HEK293 (cell line): ENCODE results near the gene RAB44.

ENCODE experiments used
- BCL6B ChIP-seq: fragments of 450-650 bp; formaldehyde crosslinking; IDR thresholded peaks from 2 replicates; pipeline ENCODE4 v1.5.1; 2017; ENCODE audit warnings: missing biosample characterization, missing genetic modification characterization
- CTCF ChIP-seq: fragments of 450-650 bp; formaldehyde crosslinking; IDR thresholded peaks from 2 replicates; pipeline ENCODE4 v1.5.1; 2016; ENCODE audit warnings: missing biosample characterization, missing genetic modification characterization
- ELK4 ChIP-seq: IDR thresholded peaks from 2 replicates; pipeline ENCODE4 v1.6.1; 2011; ENCODE audit warnings: mild to moderate bottlenecking, low read depth, low read length, borderline replicate concordance
- KLF16 ChIP-seq: fragments of 450-650 bp; formaldehyde crosslinking; IDR thresholded peaks from 2 replicates; pipeline ENCODE4 v1.5.1; 2017; ENCODE audit warnings: missing biosample characterization, missing genetic modification characterization
- TCF7L2 ChIP-seq: IDR thresholded peaks from 2 replicates; pipeline ENCODE4 v1.6.1; 2011; ENCODE audit warnings: low read depth, mild to moderate bottlenecking, inconsistent platforms, low read length, moderate library complexity, borderline replicate concordance
- YY1 ChIP-seq: fragments of 450-650 bp; formaldehyde crosslinking; IDR thresholded peaks from 2 replicates; pipeline ENCODE4 v1.5.1; 2018; ENCODE audit warnings: missing biosample characterization, missing genetic modification characterization
- ZBTB10 ChIP-seq: fragments of 450-650 bp; formaldehyde crosslinking; IDR thresholded peaks from 2 replicates; pipeline ENCODE4 v1.5.1; 2016; ENCODE audit warnings: missing biosample characterization, missing genetic modification characterization
- ZNF24 ChIP-seq: fragments of 450-650 bp; formaldehyde crosslinking; IDR thresholded peaks from 2 replicates; pipeline ENCODE4 v1.5.1; 2016; ENCODE audit warnings: missing biosample characterization, missing genetic modification characterization
- ZNF645 ChIP-seq: fragments of 450-650 bp; formaldehyde crosslinking; IDR thresholded peaks from 2 replicates; pipeline ENCODE4; 2016; ENCODE audit warnings: missing biosample characterization, missing genetic modification characterization

- TF ChIP-seq BCL6B (tag by site-specific recombination) (no peak), YY1 (no peak), ZNF24 (tag by site-specific recombination) (no peak), CTCF (no peak), ELK4 (no peak), ZNF645 (tag by site-specific recombination) (no peak), ZBTB10 (tag by site-specific recombination) (no peak), TCF7L2 (no peak), KLF16 (no peak)
Measured at GRCh38 chr6:36659271-36659670, 38.4 kb upstream of the RAB44 start.
